Adrenal gland (tissue), 12 donors: ENCODE results near the gene PRKG1. TPM values are rescaled to one million over a fixed set of nuclear protein-coding genes. Genes with fewer than 3 reads are reported as not detected.

Experiments used
- DNase-seq, 7 donors: peaks; one replicate each; pipeline ENCODE4 v3.0.0-alpha.2; 2019 to 2020
- H3K27ac ChIP-seq, 5 donors: fragments of 200-600 bp; sonication (generic) in 4 of 5; 1 replicate in 3 of 5; 2 replicates in 2 of 5; pipeline versions ENCODE4 v1.5.1 to v1.8.0; 2016 to 2020; ENCODE audit warnings: mild to moderate bottlenecking in 1 of 5
- H3K27me3 ChIP-seq: fragments of 200-600 bp; 2 replicates; pipeline ENCODE4 v1.8.0; 2021
- H3K36me3 ChIP-seq, 2 donors: fragments of 200-600 bp; replicated peaks in 1 of 2; 1 replicate in 1 of 2; 2 replicates in 1 of 2; pipeline versions ENCODE4 v1.5.1 to v1.8.0; 2018 to 2022
- H3K4me1 ChIP-seq, 2 donors: fragments of 200-600 bp; replicated peaks in 1 of 2; 1 replicate in 1 of 2; 2 replicates in 1 of 2; pipeline versions ENCODE4 v1.5.1 to v1.8.0; 2018 to 2021
- H3K4me3 ChIP-seq, 4 donors: fragments of 200-600 bp; sonication (generic) in 3 of 4; one replicate each; pipeline ENCODE4 v1.5.1; 2016 to 2018
- H3K9me3 ChIP-seq, 3 donors: fragments of 200-600 bp; sonication (generic) in 1 of 3; replicated peaks in 1 of 3; 1 replicate in 2 of 3; 2 replicates in 1 of 3; pipeline versions ENCODE4 v1.5.1 to v1.8.0; 2016 to 2021
- CTCF ChIP-seq, 6 experiments: fragments of 450-650 bp in 4 of 6; fragments of 200-600 bp in 2 of 6; sonication (generic) in 1 of 6; IDR thresholded peaks; 1 replicate in 5 of 6; 2 replicates in 1 of 6; pipeline versions ENCODE4 v1.5.1 to v1.8.0; 2016 to 2021; ENCODE audit warnings: antibody characterized with exemption in 6 of 6, mild to moderate bottlenecking in 2 of 6, moderate library complexity in 1 of 6
- POLR2A ChIP-seq, 2 donors: fragments of 450-650 bp; IDR thresholded peaks; one replicate each; pipeline ENCODE4 v1.6.1; 2017; ENCODE audit warnings: antibody characterized with exemption in 2 of 2, mild to moderate bottlenecking in 2 of 2, moderate library complexity in 1 of 2
- WGBS, 4 donors: extraction: QIAGEN DNeasy Blood & Tissue Kit in 2 of 4; methylation state at CpG; one replicate each; pipeline versions ENCODE4 v1.1.5 to v1.1.7; 2013 to 2017; 5-methylcytosine and 5-hydroxymethylcytosine counted together
- intact Hi-C, 2 donors: fragments of 100-400 bp; cut with DNase I; formaldehyde crosslinking; loops; one replicate each; pipeline versions ENCODE4 v1.14.1 to v1.15.0; 2022 to 2023
- polyA plus RNA-seq, 3 donors: library from polyadenylated mRNA; stranded (reverse); fragments of 200-250 nt in 2 of 3; fragments of 350-450 nt in 1 of 3; fragmentation: Illumina TruSeq in 1 of 3; extraction: RNeasy Lipid Tissue Mini Kit (QIAGEN cat#74804) in 1 of 3; gene quantifications; one replicate each; pipeline ENCODE4 v1.2.3, GENCODE V29; 2013 to 2014
- total RNA-seq, 9 donors: library from RNA; depleted of rRNA in 4 of 9; stranded (reverse); fragments of >200 nt in 4 of 9; fragments of 120-200 nt in 1 of 9; fragmentation: NEBNext Ultra II Directional in 1 of 9; extraction: Animal tissue kit (Norgen Biotek cat#: 25700) in 1 of 9; gene quantifications; one replicate each; pipeline versions ENCODE4 v1.1.0 to v1.2.4, GENCODE V29; 2013 to 2023
- donor health status: healthy with polysubstance abuse.
- donor health status: Bipolar disorder and iron deficiency.
- donor health status: DM: yes; HTN: yes; CAD: no.
- donor health status: DM: no; HTN: no; CAD: no.
- donor health status: DM: no; HTN: no; CAD: no.
- donor health status: DM: yes; HTN: yes; CAD: no.

Gene PRKG1
- total and polyA plus RNA-seq, 12 donors: 6.9 to 104 (median 29.7) TPM

GRCh38 chr10:52250510-52250909, 1176.2 kb downstream of the PRKG1 start:
- H3K36me3 ChIP-seq: no peaks in the 10 kb centered on the region

DNA sequence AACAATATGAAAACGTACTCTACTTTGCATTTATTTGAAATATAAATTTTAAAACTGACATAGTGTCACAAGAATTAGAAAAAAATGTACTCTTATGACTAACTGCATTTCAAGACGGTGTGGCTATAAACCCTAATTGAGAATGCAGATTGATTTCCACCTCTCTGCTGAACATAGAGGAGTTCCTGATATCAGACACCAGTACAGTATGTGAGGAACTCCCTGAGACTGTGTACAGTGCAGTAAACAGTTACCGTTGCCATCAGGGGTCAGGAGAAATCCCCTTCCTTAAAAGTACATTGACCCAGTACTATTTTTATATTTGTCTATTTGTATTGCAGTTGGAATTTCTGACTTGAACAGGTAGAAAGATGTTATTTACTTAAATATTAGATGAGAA, 1178.0 kb downstream of the PRKG1 start:
- no peak for DNase-seq
- Histone ChIP-seq H3K27ac (no peak overlapping the region), H3K9me3 (no peaks in the 10 kb centered on the region), H3K27me3 (no peaks in the 10 kb centered on the region), H3K36me3 (no peaks in the 10 kb centered on the region), H3K4me3 (no peak overlapping the region), H3K4me1 (no peaks in the 10 kb centered on the region)
- intact Hi-C loops: no loop called here
- TF ChIP-seq CTCF (IDR thresholded peaks at IDR 0.05) (no peak), POLR2A (IDR thresholded peaks at IDR 0.05) (no peak)
- 76 to 89% (median 85%) methylated on average over 3 of the region's 3 CpGs for WGBS, 4 donors

More at GRCh38 chr10:52250510-52250909, 1176.2 kb downstream of the PRKG1 start:
- no peak overlapping the region for H3K4me3 ChIP-seq
- no peaks in the 10 kb centered on the region for H3K4me1 ChIP-seq
- no peak overlapping the region for H3K27ac ChIP-seq
- no peaks in the 10 kb centered on the region for H3K27me3 ChIP-seq
- no peak for DNase-seq
- TF ChIP-seq CTCF (IDR thresholded peaks at IDR 0.05): no peak
- TF ChIP-seq POLR2A (IDR thresholded peaks at IDR 0.05): no peak
- H3K9me3 ChIP-seq: no peaks in the 10 kb centered on the region
- intact Hi-C loops: no loop called here
- WGBS, 4 donors: 65 to 73% (median 70%) methylated on average over 3 of the region's 3 CpGs

DNA sequence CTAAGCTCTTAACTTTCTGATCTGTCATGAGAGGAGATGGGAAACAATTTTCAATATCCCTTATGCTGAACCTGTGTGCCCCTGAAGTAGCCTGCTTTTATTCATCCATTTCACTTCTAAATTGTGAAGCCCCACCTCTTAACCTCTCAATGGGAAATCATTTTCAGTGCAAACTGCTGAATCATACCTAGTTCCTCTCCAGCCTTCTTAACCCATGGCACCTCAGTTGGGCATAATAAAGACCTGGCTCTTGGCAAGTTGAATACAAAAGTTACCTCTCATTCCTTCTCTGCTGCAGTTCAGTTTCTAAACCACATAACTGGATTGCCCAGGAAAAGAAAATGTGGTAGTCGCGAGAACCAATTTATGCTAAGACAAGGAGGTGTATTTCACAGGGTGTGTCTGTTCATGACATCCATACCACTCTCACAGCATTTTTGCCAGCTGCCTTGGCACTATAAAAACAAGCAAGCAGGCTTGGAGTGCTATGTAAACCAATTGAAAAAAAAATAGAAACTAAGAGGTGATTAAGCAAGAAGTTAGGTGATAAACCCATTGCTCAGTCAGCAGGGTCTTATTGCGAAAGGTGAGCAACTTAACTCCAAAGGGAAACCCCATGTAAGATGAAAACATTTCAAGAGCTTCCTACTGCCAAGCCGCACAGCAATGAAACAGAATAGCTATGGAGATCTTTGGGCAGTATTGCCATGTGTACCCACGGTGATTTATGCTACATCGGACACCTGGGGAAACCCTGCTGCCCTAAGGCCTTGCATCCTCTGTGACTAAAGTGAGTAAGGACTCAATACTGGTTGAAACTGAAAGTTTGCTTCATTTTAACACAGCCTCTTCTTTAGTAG, 1182.8 kb downstream of the PRKG1 start:
- intact Hi-C loops: no loop called here
- H3K4me3 ChIP-seq: no peak overlapping the region
- no peak for DNase-seq
- TF ChIP-seq CTCF (IDR thresholded peaks at IDR 0.05) (no peak), POLR2A (IDR thresholded peaks at IDR 0.05) (no peak)
- no peaks in the 10 kb centered on the region for H3K9me3 ChIP-seq
- no peak overlapping the region for H3K27ac ChIP-seq
- peaks cover 0 to 13% of the 10 kb centered on the region in 2 donors for H3K4me1 ChIP-seq
- 92 to 97% (median 95%) methylated on average over 6 of the region's 6 CpGs for WGBS, 4 donors
- no peaks in the 10 kb centered on the region for H3K27me3 ChIP-seq
- no peaks in the 10 kb centered on the region for H3K36me3 ChIP-seq

GRCh38 chr10:52257692-52258075, 1183.4 kb downstream of the PRKG1 start:
- Histone ChIP-seq H3K4me3 (no peak overlapping the region), H3K9me3 (no peaks in the 10 kb centered on the region), H3K36me3 (no peaks in the 10 kb centered on the region), H3K4me1 (peaks cover 0 to 13% of the 10 kb centered on the region in 2 donors), H3K27me3 (no peaks in the 10 kb centered on the region), H3K27ac (no peak overlapping the region)
- intact Hi-C loops: no loop called here
- no peak for DNase-seq
- no peak for TF ChIP-seq POLR2A (IDR thresholded peaks at IDR 0.05)
- WGBS, 4 donors: 64 to 90% (median 80%) methylated on average over 1 of the region's 1 CpG
